Measurements from ENCODE around the gene TLE3.

TLE3 gene

DNA sequence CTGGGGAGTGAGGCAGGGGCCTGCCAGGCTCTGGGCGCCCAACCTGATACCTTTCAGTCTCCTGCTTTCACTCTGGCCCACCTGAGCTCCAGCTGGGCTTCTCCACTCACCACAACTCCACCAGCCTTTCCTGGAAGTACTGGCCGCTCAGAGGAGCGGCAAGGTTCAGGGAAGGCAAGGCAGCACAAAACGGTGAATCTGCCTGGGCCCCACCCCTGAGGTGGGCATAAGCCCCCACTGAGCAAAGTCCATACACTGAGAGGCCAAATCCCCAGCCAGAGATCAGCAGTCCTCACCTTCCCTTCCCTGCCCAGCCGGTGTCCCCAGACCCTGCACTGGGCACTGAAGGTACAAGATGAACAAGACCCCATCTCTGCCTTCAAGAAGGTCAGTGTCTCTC is 70.7 kb downstream of the TLE3 start:
- DNase-seq, result no peak

DNA sequence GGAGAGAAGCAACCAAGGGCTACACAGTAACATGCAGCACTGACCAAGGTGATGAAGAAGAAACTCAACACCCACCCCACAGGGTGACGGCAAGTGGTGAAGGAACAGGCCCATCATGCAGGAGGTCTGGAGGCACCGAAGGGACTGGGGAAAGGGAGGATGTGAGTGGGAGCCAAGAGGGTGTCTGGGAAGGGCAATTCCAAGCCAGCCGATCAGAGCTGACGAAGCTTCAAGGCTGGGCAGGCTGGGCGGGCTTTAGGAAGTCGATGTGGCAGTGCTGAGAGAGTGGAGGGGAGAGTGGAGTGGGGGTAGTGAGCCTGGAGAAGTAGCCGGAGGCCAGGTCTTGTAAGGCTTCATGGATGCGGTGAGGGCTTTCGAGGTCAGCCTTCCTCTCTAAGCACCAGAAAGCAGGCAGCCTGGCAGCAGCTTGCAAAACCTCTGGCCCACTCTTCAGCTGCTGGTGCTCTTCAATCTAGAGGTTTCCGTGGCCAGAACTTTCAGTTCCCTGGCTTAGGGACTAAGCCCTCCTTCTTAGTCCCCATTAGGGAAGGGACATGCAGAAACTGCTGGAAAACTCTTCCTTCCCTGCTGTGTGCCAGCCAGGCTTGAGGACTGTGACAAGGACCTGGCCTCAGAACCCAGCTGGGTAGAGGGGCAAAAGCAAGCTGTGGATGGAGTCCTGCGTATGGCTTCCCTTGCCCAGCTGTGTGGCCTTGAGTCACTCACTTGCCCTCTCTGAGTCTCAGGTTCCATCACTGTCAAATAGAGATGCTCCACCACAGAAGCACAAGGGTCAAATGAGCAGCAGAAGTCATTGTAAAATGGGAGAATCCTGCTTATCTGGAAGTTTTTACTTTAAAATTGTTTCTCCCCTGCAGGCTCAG is 72.1 kb downstream of the TLE3 start:
- DNase-seq, result no peak

DNA sequence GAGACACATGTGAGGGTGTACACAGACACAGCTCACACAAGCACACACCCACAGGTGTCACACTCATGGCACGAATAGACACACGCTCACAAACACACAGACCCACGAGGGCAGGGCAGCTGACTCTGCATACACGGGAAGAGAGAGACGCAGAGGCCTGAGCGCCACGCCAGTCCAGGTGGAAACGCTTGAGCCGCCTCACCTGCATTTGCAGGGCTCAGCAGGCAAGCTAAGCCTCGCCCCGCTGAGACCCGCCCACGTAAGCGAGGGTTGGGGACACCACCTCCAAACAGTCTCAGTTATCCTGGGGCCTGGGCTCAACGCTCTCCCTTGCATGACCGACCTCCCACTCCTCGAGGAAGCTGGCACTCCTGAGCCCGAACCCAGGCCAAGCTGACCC is 73.2 kb downstream of the TLE3 start:
- DNase-seq, result no peak

DNA sequence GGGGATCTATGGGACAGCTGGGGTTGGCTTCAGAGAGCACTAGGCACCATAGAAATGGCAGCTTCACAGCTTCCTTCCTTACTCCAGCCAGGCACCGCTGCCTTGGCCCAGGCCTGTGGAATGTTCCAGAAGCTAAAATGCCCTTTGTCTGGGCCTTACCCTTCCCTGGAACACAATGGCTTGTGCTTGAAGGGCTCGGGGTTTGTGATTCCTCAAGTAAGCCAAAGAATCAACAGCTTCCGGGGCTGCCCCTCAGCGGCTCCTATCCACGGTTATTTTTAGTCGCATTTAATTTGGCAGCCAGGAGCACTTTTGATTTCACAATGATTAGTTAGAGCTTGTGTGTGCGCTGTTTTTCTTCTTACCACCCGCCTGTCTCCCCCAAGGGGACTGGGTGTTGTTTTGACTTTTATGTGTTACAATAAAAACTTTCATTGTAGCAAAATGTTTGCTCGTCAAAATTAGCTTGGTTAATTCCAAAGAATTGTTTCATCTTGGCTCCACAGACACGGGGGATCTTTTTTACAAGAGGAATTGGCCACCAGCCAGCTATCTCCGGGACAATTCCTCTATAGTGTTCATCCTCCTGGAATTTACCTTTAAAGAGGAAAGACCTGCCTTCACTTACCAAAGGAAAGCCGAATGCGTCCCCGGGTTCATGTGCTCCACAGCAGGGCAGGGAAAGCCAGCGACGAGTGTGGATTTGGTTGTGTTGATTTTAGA is 73.8 kb downstream of the TLE3 start:
- no peak for DNase-seq

DNA sequence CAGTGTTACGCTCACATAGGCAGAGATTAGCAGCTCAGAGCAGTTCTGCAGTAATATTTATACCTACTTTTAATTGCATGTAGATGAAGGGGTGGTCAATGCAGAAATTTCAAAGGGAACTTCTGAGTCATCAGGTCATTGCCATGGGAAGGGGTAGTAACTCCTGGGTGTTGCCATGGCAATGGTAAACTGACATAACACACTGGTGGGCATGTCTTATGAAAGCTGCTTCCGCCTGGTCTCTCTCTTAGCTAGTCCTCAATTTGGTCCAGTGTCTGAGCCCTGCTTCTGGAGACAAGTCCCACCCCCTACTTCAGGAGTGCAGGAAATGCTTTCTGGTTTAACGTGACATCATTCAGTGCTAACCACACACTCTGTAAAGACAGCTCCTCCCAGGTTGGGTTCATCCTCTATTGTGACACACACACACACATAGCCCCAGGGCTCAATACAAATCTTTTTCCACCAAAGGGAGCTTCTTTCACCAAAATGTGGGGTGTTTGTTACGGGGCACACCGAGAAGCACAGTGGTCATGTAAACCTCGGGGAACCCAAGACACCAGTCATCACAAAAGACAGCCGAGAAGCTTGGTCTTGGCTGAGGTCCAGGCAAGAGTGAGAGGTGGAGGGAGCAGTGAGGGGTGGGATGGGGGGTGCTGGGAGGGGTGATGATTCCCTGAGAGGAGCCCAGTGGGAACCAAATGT is 74.5 kb downstream of the TLE3 start:
- no peak for DNase-seq

DNA sequence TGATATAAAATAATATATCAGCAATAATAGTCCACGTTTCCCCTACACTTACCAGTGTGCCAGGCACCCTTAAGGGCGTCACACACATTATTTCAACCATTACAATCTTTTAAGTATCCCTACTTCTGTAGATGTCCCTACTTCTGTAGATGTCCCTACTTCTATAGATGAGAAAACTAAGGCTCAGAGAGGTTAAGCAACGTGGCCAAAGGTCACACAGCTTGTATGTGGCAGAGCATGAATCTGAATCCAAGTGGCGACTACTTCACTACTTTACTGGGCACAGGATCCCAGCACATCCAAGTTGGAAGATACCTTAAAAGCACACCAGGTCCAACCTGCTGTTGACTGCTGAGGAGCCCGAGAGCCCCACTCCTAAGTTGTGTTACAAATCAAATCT is 77.5 kb downstream of the TLE3 start:
- no peak for DNase-seq

DNA sequence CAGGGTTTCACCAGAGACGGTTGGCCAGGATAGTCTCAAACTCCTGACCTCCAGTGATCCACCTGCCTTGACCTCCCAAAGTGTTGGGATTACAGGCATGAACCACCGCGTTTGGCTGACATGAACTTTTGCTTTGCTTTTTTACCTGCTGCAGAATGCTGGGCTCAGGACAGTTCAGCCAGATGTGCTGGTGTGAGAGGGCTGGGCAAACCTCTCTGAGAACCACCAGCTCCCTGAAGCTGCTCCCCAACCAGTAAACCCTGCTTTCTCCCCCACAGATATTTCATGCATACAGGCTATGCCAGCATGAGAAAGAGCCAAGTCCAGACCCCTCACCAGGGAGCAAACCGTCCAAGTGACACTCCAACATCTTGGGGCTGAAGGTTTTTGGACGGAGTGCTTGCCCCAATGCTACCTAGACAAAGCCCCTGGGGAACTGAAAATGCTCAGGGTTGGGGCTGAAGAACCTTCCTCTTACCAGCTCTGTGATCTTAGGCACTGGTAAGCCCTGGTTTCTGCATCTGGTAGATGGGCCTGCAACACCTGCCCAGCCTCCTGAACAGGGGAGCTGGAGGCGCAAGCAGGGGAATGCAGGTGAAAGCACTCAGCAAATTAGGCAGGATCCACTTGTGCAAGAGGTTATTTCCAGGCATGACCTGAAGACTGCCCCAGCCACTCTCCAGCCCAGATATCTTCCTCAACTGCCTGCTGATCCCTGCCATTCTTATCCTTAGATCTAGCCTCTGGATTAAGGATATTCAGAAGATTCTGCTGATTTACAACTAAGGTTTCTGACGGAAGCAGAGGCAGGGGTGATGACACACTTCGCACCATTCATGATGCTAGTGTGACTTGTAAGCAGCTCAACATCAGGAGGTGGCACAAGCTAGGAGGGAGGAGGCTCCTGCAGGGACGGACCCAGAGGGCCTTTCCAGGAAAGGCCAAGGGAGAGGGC is 78.8 kb downstream of the TLE3 start:
- DNase-seq, result no peak

DNA sequence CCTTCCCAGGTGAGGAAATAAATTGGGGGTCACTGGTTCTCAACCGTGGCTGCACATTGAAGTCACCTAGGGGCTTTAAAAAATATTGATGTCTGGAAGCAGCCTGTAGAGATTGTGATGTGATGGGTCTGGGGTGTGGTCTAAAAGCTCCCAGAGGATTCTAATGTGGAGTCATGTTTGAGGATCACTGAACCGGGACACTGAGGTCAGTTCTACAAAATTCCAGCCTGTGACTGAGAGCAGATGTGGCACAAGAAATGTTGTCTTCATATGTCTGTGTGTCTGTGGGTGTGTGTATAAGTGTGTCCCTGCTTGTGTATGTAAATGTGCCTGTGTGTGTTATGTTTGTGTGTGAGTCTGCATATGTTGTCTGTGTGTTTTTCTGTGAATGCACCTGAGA is 79.9 kb downstream of the TLE3 start:
- no peak for DNase-seq

DNA sequence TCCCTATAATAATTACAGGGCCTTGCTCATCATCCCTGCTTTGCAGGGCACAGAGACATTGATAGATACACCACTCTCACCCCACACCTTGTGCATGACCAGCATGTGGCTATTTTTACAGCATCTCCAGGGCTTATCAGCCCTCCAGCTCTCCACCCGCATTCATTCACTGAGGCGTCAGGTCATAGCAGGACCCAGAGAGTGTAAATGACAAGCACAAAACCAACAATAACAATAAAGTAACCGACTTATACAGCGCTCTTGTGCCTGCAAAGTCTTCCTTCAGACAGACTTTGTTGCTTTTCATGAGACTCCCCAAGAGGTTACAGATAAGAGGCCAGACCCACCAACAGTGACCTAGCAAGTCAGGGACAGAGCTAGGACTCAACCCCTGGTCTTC is 80.7 kb downstream of the TLE3 start:
- DNase-seq, result no peak

DNA sequence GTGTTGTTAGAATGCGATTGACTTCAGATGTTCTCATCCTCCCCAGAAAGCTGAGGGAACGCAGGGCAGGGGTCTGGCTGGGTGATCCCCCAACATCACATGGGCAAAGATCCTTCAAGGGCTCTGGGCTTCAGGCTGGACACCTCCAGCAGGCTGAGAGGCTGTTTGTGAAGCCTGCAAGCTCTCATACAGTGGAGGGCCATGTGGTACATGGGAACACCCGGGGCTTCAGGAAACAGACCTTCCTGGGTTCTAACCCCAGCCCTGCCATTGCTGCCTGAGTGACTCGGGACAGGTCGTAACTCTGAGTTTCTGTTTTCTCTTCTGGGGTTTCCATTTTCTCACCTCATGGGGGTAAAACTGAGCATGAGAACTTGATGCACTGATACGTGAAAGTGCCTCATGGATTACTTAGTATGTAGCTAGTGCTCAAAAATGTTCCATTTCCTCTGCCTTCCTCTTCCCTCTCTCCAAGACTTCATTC is 81.2 kb downstream of the TLE3 start:
- DNase-seq, result no peak

DNA sequence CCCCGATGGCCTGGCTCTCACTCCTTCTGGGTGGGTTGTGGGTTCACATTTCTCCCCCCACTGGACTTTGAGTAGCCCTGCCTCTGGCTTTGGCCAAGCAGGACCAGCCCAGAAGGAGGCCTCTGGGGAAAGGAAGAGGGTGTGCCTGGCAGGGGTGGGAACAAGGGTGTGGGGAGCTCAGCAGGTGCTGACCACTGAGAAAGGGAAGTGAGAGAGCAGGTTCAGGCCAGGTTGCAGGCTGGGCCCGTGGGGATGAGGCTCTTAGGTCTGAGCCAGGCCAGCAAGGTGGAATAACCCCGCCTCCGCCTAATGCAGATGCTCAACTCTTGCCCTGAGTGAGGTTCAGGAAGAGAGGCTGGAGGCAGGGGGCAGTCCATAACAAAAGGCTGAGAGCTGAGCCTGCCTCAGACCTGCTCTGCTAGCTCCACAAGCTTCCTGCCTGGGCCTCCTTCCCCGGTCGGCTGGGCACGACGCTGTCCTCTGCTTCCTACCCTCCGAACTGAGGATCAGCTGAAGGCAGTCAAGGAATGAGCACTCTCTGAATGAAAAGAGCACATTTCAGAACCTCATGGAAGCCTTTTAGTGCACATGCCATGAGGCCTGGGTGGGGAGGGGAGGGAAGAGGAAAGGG is 82.7 kb downstream of the TLE3 start:
- no peak for DNase-seq

DNA sequence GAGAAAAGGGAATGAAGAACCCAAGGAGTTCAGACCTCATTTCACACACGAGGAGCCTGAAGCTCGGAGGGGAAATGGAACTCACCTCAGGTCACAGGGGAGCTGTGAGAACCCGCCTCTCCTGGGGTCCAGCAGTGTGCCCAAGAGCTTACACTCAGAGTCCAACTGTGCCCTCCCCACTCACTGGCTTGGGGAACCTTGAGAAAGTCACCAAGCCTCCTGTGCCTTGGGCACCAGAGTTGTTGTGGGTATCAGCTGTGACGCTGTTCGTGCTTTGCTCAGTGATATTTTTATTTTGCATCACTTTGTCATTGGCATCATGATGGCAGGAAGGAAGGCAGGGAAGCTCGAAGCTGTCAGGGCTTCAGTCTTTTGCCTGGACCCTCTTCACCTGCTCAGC is 83.4 kb downstream of the TLE3 start:
- DNase-seq, result no peak

DNA sequence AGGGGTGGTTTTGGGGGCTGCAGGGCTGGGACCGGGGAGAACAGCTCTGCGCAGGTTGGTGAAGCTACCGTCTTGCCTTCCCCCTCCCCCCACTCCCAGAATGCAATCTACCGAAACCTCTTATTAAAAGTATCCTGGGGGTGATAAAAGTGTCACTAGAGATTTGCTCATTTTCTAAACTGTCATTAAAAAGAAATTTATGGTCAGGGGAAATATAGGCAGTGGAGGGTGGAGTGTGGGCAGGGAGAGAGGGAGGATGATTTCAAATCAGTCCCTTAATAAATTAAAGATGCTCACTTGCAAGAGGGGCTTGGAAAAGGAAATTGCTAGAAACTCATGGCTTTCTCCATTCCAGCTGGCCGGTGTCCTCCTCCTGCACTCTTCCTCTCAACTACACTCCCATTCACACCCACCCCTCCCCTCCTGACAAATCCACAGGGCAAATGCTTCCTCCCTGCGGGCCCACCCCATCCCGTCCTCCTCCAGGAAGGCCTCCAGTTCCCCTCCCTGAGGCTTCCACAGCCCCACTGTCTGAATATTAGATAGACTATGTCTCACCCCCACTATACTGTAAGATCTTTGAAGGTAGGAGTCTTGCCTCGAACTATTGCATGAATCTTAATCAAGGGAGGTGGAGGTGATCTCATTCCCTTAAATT is 83.9 kb downstream of the TLE3 start:
- no peak for DNase-seq

DNA sequence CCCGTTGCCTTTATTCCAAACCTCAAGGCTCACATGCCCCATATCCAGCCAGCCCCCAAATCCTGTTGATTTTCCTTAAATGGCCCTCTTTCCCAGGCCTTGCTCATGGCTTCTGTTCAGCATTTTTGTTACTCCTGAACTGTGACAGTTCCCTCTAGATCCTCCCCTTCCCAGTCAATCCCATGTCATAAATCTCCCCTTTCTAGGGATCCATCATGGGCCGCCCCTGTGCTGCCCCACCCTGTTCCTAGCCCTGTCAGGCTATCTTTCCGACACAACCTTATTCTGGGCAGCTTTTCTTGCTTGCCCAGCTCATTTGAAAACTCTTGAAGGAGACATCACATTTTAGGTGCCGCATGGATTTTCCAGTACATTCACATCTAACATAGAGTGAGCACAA is 84.8 kb downstream of the TLE3 start:
- DNase-seq, result no peak

DNA sequence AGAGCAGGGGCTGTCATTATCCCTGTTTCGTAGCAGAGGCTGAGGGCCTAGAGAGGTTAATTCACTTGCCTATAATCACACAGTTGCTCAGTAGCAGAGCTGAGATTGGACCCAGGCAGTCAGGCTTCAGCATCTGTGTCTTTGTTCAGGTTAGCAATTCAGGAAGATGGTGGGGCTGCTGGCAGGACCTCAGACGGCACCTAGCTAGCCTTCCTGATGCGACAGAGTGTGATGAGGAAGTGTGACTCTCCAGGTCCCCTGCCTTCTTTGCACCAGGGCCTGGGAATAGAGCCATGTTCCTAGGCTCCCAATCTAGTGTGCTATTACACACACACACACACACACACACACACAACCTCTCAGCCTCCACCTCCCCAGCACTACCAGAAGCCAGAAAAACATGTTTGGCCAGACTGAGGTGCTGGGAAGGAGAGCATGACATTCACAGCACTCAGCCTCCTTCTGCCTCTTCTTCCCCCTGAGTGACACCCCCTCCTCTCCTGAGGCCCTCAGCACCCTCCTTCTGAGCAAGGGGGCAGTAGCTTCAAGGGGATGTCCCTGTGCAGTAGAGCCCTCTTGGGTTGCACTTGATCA is 88.9 kb downstream of the TLE3 start:
- no peak for DNase-seq

DNA sequence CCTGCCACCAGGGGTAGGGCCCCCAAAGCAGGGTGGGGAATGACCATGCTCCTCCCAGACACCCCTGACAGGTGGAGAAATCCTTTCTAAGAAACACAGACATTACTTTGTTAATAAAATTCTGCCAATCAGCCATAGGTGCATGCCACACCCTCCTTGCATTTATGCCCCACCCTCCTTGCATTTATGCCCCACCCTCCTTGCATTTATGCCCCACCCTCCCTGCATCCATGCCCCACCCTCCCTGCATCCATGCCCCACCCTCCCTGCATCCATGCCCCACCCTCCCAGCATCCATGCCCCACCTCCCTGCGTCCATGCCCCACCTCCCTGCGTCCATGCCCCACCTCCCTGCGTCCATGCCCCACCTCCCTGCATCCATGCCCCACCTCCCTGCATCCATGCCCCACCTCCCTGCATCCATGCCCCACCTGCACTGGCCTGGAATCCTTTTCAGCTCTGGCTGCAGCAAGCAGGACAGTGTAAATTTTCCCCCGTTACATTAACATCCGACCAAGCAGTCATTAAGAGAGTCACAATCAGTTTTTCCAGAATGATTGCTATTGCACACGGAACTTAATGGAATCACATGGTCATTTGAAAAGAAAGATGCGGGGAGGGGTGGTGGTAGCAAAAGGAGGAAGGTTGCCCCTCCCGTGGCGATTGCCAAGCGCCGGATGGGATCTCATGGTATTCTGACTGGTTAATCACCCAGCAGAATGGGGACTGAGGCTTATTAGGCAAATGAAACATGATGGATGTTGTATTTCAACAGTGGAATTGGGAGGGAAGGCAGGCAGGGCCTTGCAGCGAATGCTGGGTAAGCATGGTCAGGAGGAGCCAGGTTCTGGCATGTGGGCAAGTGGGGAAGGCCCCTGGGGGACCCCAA is 91.2 kb downstream of the TLE3 start:
- no peak for DNase-seq

DNA sequence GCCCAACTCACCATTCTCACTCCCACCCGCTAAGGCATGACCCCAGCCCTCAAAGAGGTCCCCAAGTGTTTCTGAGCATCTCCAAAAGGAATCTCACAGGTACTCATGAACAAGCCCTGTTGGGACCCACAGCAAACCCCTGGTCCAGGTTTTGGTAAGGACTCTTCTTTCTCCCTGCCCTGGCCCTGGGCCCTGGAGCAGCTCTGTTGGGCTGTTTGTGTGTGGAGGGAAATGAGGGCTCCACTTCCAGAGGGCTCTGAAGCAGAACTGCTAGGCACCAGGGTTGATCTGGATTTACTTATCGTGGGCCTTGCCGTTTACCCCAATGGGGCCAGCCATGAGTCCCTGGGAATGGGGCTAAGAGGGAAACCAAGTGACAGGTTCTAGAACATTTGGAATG is 92.9 kb downstream of the TLE3 start:
- DNase-seq, result no peak

DNA sequence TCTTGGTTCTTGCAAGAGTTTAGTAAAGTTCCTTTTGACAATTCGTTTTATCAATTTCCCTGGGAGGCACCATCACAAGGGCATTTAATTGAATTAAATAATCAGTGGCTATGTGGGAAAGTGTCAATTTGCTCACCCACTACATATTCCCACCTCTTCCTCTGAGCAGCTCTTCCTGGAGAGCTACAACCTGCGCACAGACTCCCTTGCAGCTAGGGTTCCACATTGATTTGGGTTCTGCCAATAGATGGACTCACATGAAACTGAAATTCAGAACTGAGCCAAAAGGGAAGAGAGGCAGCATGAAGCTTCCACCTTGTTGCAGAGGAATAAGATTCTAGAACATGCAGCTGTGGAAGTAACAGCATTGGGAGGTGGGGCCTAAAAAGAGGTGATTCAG is 94.8 kb downstream of the TLE3 start:
- DNase-seq, result no peak

DNA sequence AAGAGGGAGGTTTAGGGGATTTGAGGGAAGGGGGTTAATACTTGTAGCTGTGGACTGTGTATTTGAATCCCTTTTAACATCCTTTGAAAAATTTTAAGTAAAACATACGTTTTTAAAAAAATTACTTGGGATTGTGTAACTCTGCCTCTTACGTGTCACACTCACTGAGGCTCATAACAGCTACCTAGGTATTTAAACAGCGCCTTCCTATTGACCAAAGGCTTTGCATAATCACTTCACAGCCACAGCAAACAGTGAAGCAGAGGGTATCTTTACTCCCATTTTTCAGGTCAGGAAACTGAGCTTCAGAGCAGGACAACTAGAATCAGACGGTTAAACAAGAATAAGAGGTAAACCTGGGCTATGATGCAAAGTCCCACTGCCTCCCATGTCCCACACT is 95.9 kb downstream of the TLE3 start:
- no peak for DNase-seq

Measured in NCI-H446 treated with DMSO at 0.1 percent for 48 hours (cell line).